ENCODE measurements around the gene ARMH2.
"Not testable (repeated sequence)": the region's sequence is repeated elsewhere in the genome, so short reads cannot be mapped to it uniquely, and the experiment has no call there.

Gene ARMH2

DNA sequence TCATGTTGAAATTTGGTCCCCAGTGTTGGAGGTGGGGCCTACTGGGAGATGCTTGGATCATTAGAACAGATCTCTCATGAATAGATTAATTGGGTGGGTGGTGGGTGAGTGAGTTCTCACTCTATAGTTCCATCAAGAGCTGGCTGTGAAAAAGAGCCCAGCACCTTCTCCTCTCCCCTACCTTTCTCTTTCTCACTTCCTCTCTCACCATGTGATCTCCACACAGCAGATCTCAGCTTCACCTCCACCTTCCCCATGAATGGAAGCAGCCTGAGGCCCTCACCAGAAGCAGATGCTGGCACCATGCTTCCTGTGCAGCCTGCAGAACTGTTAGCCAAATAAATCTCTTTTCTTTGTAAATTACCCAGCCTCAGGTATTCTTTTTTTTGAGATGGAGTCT lies 36.9 kb downstream of the ARMH2 start:
- DNase-seq = no peak

DNA sequence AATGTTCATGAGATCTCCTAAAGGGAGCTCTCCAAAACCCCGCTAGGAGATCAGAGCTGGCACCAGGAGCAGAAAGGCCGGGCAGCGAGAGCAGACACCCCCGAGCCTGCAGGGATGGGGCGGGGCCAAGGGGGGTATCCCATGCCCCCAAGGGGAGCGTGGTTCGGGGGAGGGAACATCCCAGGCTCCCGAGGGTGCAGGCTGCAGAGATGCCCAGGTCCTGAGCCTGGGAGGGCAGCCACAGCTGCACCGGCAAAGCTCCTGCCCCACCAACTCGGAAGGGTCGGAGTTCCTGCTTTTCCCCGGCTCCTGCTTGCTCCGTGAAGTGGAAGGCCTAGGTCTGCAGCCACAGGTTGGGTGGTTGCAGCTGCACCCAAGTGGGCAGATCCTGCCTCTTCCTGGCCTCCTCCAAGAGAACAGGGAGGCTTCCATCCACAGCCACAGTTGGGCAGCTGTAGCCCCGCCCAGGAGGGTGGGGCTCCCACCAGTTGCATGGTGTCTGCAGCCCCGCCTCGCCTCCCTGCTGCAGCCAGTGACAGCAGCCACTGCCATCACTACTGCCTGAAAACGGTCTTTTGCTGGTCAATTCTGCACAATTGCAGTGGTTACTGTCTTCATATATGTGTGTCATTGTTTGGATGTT lies 37.4 kb downstream of the ARMH2 start:
- DNase-seq = no peak

- no peak for DNase-seq
These were observed 38.5 kb downstream of the ARMH2 start for GRCh38 chr6:24760210-24760609.

GRCh38 chr6:24759718-24760117 lies 39.0 kb downstream of the ARMH2 start:
- no peak for DNase-seq

DNA sequence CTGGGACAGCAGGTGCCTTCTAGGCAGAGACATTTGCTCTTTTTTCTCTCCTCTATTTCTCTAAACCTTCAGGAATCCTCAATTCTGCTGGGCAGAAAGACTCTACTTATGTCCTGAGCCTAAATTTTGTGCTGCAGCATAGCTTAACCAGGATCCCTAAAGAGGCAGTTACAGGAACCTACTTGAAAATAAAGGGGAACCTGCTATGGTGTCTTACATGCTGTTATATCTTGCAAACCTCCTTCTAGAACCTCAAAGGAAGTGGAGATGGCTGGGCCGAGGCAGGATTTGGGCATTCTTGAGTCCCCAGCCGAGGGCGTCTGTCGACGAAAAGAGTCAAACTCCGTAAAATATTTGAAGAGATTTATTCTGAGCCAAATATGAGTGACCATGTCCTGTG lies 41.1 kb downstream of the ARMH2 start:
- no peak for DNase-seq

- no peak for DNase-seq
These were observed 43.4 kb downstream of the ARMH2 start for GRCh38 chr6:24755279-24755678.

GRCh38 chr6:24754378-24754777 lies 44.3 kb downstream of the ARMH2 start:
- DNase-seq = not testable (repeated sequence)

- DNase-seq = no peak
These were observed 45.2 kb downstream of the ARMH2 start for GRCh38 chr6:24753545-24753944.

GRCh38 chr6:24752917-24753492 lies 45.7 kb downstream of the ARMH2 start:
- no peak for DNase-seq

GRCh38 chr6:24752503-24752902 lies 46.2 kb downstream of the ARMH2 start:
- DNase-seq = no peak

- DNase-seq = not testable (repeated sequence)
These were observed 47.8 kb downstream of the ARMH2 start for GRCh38 chr6:24750878-24751277.

DNA sequence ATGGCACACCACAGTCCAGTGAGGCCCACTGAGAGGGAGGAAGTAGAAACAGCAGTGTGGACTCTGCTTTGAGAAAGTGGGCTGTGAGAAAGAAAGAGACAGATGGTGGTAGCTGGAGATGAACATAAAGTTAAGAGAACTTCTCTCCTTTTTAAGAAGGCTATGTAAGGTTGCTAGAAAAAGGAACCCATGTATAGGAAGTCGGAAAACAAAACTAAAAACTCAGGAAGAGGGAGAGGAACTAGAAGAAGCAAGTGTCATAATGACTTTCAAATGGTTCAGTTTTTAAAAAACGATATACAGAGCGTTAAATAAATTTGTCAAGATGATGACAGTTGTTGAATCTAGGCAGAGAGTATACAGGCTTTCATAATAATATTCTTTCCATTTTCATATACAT lies 49.4 kb downstream of the ARMH2 start:
- DNase-seq = no peak
